Stomach (tissue), 4 donors: ENCODE measurements around the gene AGAP1.

Experiments used
- EP300 ChIP-seq: sonication (generic); formaldehyde crosslinking; IDR thresholded peaks from one replicate; pipeline ENCODE4 v1.6.1; 2017; ENCODE audit warnings: antibody characterized with exemption
- POLR2A ChIP-seq, 4 donors: fragments of 450-650 bp; IDR thresholded peaks; one replicate each; pipeline ENCODE4 v1.6.1; 2016; ENCODE audit warnings: antibody characterized with exemption in 4 of 4, control low read depth in 2 of 4, mild to moderate bottlenecking in 1 of 4, moderate library complexity in 1 of 4
- TF ChIP-seq, protein P1 (sequence below), 7 experiments: fragments of 450-650 bp in 4 of 7; fragments of 200-600 bp in 3 of 7; sonication (generic) in 3 of 7; IDR thresholded peaks; one replicate each; pipeline ENCODE4 v1.5.1; 2016 to 2019; ENCODE audit warnings: antibody characterized with exemption in 7 of 7, control low read depth in 2 of 7, mild to moderate bottlenecking in 1 of 7

GRCh38 chr2:235955664-235956063 lies 461.8 kb downstream of the AGAP1 start:
- TF ChIP-seq POLR2A (IDR thresholded peaks at IDR 0.05) (no peak), EP300 (no peak)
- TF ChIP-seq, protein P1, sequence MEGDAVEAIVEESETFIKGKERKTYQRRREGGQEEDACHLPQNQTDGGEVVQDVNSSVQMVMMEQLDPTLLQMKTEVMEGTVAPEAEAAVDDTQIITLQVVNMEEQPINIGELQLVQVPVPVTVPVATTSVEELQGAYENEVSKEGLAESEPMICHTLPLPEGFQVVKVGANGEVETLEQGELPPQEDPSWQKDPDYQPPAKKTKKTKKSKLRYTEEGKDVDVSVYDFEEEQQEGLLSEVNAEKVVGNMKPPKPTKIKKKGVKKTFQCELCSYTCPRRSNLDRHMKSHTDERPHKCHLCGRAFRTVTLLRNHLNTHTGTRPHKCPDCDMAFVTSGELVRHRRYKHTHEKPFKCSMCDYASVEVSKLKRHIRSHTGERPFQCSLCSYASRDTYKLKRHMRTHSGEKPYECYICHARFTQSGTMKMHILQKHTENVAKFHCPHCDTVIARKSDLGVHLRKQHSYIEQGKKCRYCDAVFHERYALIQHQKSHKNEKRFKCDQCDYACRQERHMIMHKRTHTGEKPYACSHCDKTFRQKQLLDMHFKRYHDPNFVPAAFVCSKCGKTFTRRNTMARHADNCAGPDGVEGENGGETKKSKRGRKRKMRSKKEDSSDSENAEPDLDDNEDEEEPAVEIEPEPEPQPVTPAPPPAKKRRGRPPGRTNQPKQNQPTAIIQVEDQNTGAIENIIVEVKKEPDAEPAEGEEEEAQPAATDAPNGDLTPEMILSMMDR (IDR thresholded peaks at IDR 0.05): no peak
